Vagina (tissue), 2 donors: ENCODE results near the gene CEP85L.

Experiments
- POLR2A ChIP-seq, 2 donors: fragments of 450-650 bp; IDR thresholded peaks; one replicate each; pipeline ENCODE4 v1.6.1; 2017; ENCODE audit warnings: antibody characterized with exemption in 2 of 2, mild to moderate bottlenecking in 2 of 2, moderate library complexity in 2 of 2
- POLR2AphosphoS5 ChIP-seq, 2 donors: sonication (generic); formaldehyde crosslinking; IDR thresholded peaks; one replicate each; pipeline ENCODE4 v1.9.0; 2017; ENCODE audit warnings: antibody characterized with exemption in 2 of 2, mild to moderate bottlenecking in 2 of 2, low read depth in 1 of 2; ENCODE audit not compliant: insufficient read depth in 1 of 2
- TF ChIP-seq, protein P1 (sequence below), 3 experiments: fragments of 450-650 bp in 2 of 3; fragments of 200-600 bp in 1 of 3; sonication (generic) in 1 of 3; IDR thresholded peaks; one replicate each; pipeline ENCODE4 v1.5.1; 2017 to 2019; ENCODE audit warnings: antibody characterized with exemption in 3 of 3, mild to moderate bottlenecking in 2 of 3, moderate library complexity in 2 of 3

DNA sequence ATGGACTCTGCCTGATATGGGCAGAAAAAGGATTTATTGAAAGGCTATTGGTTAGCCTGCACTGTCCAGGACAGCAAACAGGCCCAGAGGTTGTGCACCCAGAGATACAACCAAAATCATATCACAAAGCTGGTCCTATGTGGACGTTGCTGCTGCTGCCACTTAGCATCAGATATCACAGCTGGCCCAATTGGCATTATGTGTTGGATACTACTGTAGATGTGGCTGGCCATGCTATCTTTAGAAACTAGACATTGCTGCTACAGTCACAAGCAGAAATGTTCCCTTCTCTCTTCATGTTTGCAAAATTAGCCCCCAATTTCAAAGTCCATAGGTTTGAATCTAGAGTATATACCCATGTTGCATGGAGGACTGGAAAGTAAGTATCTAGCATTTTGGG lies 42.2 kb upstream of the CEP85L start:
- TF ChIP-seq, protein P1, sequence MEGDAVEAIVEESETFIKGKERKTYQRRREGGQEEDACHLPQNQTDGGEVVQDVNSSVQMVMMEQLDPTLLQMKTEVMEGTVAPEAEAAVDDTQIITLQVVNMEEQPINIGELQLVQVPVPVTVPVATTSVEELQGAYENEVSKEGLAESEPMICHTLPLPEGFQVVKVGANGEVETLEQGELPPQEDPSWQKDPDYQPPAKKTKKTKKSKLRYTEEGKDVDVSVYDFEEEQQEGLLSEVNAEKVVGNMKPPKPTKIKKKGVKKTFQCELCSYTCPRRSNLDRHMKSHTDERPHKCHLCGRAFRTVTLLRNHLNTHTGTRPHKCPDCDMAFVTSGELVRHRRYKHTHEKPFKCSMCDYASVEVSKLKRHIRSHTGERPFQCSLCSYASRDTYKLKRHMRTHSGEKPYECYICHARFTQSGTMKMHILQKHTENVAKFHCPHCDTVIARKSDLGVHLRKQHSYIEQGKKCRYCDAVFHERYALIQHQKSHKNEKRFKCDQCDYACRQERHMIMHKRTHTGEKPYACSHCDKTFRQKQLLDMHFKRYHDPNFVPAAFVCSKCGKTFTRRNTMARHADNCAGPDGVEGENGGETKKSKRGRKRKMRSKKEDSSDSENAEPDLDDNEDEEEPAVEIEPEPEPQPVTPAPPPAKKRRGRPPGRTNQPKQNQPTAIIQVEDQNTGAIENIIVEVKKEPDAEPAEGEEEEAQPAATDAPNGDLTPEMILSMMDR (IDR thresholded peaks at IDR 0.05): no peak
- TF ChIP-seq POLR2AphosphoS5 (IDR thresholded peaks at IDR 0.05; ENCODE audit: insufficient read depth in 1 of 2, low read depth in 1 of 2) (no peak), POLR2A (IDR thresholded peaks at IDR 0.05) (no peak)
